Liver (tissue), 9 donors: ENCODE measurements around the gene EEF2K. TPM values are rescaled to one million over a fixed set of nuclear protein-coding genes. Genes with fewer than 3 reads are reported as not detected.

Experiments
- DNase-seq: peaks from one replicate; pipeline ENCODE4 v3.0.0-alpha.2; 2017; ENCODE audit warnings: low spot score
- H3K27ac ChIP-seq, 2 donors: one replicate each; pipeline ENCODE4 v1.7.0; 2013; ENCODE audit warnings: inconsistent platforms in 2 of 2, low read length in 2 of 2, control low read depth in 1 of 2, low read depth in 1 of 2, mild to moderate bottlenecking in 1 of 2
- H3K27me3 ChIP-seq, 4 donors: one replicate each; pipeline versions ENCODE4 v1.6.1 to v1.7.0; 2013; ENCODE audit warnings: low read length in 3 of 4, inconsistent platforms in 1 of 4, mild to moderate bottlenecking in 1 of 4, moderate library complexity in 1 of 4; ENCODE audit not compliant: control insufficient read depth in 4 of 4, insufficient read depth in 4 of 4
- H3K36me3 ChIP-seq, 4 donors: one replicate each; pipeline versions ENCODE4 v1.6.1 to v1.7.0; 2013; ENCODE audit warnings: low read length in 3 of 4, mild to moderate bottlenecking in 3 of 4, low read depth in 1 of 4, moderate library complexity in 1 of 4; ENCODE audit not compliant: control insufficient read depth in 4 of 4, insufficient read depth in 3 of 4
- H3K4me1 ChIP-seq, 4 donors: one replicate each; pipeline versions ENCODE4 v1.6.1 to v1.7.0; 2013; ENCODE audit warnings: low read length in 3 of 4, mild to moderate bottlenecking in 3 of 4, moderate library complexity in 1 of 4; ENCODE audit not compliant: control insufficient read depth in 4 of 4, insufficient read depth in 4 of 4
- H3K4me3 ChIP-seq, 3 donors: one replicate each; pipeline versions ENCODE4 v1.6.1 to v1.7.0; 2013; ENCODE audit warnings: low read length in 3 of 3, control low read depth in 1 of 3, low read depth in 1 of 3, mild to moderate bottlenecking in 1 of 3
- H3K9ac ChIP-seq, 2 donors: one replicate each; pipeline ENCODE4 v1.7.0; 2013; ENCODE audit warnings: low read length in 2 of 2, mild to moderate bottlenecking in 2 of 2, moderate library complexity in 2 of 2, control low read depth in 1 of 2, low read depth in 1 of 2
- H3K9me3 ChIP-seq, 4 donors: one replicate each; pipeline versions ENCODE4 v1.6.1 to v1.7.0; 2013; ENCODE audit warnings: low read length in 3 of 4; ENCODE audit not compliant: control insufficient read depth in 4 of 4
- ATF3 ChIP-seq: IDR thresholded peaks from 2 replicates; pipeline ENCODE4 v1.6.1; 2016; ENCODE audit warnings: antibody characterized with exemption
- CTCF ChIP-seq: fragments of 150-350 bp; IDR thresholded peaks from 2 replicates; pipeline ENCODE4 v1.5.1; 2017; ENCODE audit warnings: improper control_type of control experiment, low read depth, low read length; ENCODE audit not compliant: missing input control
- EGR1 ChIP-seq, 2 donors: IDR thresholded peaks; 2 replicates each; pipeline ENCODE4 v1.6.1; 2016 to 2018; ENCODE audit warnings: antibody characterized with exemption in 2 of 2, low read depth in 2 of 2
- FOXA1 ChIP-seq: IDR thresholded peaks from 2 replicates; pipeline ENCODE4 v1.6.1; 2016; ENCODE audit warnings: antibody characterized with exemption
- FOXA2 ChIP-seq: IDR thresholded peaks from 2 replicates; pipeline ENCODE4 v1.6.1; 2016; ENCODE audit warnings: antibody characterized with exemption
- GABPA ChIP-seq, 2 donors: IDR thresholded peaks in 1 of 2; conservative IDR thresholded peaks in 1 of 2; 2 replicates each; pipeline ENCODE4 v1.6.1; 2016; ENCODE audit warnings: antibody characterized with exemption in 2 of 2, mild to moderate bottlenecking in 1 of 2, moderate library complexity in 1 of 2
- HNF4A ChIP-seq, 2 donors: conservative IDR thresholded peaks; 2 replicates each; pipeline ENCODE4 v1.6.1; 2016; ENCODE audit warnings: antibody characterized with exemption in 2 of 2, mild to moderate bottlenecking in 2 of 2
- HNF4G ChIP-seq: IDR thresholded peaks from 2 replicates; pipeline ENCODE4 v1.6.1; 2016; ENCODE audit warnings: antibody characterized with exemption
- JUND ChIP-seq, 2 donors: IDR thresholded peaks; 2 replicates each; pipeline ENCODE4 v1.6.1; 2016; ENCODE audit warnings: antibody characterized with exemption in 2 of 2
- MAX ChIP-seq: IDR thresholded peaks from 2 replicates; pipeline ENCODE4 v1.6.1; 2016; ENCODE audit warnings: antibody characterized with exemption
- NR2F2 ChIP-seq: IDR thresholded peaks from 2 replicates; pipeline ENCODE4 v1.6.1; 2016; ENCODE audit warnings: antibody characterized with exemption
- RAD21 ChIP-seq, 2 donors: IDR thresholded peaks; 2 replicates each; pipeline ENCODE4 v1.6.1; 2016; ENCODE audit warnings: antibody characterized with exemption in 2 of 2, mild to moderate bottlenecking in 2 of 2
- REST ChIP-seq: IDR thresholded peaks from 2 replicates; pipeline ENCODE4 v1.6.1; 2016; ENCODE audit warnings: antibody characterized with exemption, mild to moderate bottlenecking
- RXRA ChIP-seq, 2 donors: IDR thresholded peaks; 2 replicates each; pipeline ENCODE4 v1.6.1; 2017 to 2018; ENCODE audit warnings: antibody characterized with exemption in 2 of 2, mild to moderate bottlenecking in 1 of 2
- SP1 ChIP-seq: IDR thresholded peaks from 2 replicates; pipeline ENCODE4 v1.6.1; 2018; ENCODE audit warnings: antibody characterized with exemption, mild to moderate bottlenecking
- TAF1 ChIP-seq: conservative IDR thresholded peaks from 2 replicates; pipeline ENCODE4 v1.6.1; 2016; ENCODE audit warnings: antibody characterized with exemption, mild to moderate bottlenecking
- YY1 ChIP-seq: IDR thresholded peaks from 2 replicates; pipeline ENCODE4 v1.6.1; 2016; ENCODE audit warnings: antibody characterized with exemption, mild to moderate bottlenecking
- ZBTB33 ChIP-seq: IDR thresholded peaks from 2 replicates; pipeline ENCODE4 v1.6.1; 2016; ENCODE audit warnings: antibody characterized with exemption
- WGBS: extraction: QIAGEN DNeasy Blood & Tissue Kit; methylation state at CpG from one replicate; pipeline ENCODE4 v1.1.7; 2013; 5-methylcytosine and 5-hydroxymethylcytosine counted together
- polyA plus RNA-seq, 2 donors: library from polyadenylated mRNA; stranded (reverse) in 1 of 2; unstranded in 1 of 2; fragments of 200-250 nt in 1 of 2; fragments of >200 nt in 1 of 2; fragmentation: Nextera tagmentation in 1 of 2; extraction: Ambion mirVana in 1 of 2; gene quantifications; one replicate each; pipeline versions ENCODE4 v1.2.1 to v1.2.3, GENCODE V29; 2013 to 2015
- total RNA-seq, 2 donors: library from RNA; depleted of rRNA; stranded (reverse); fragments of >200 nt; gene quantifications; one replicate each; pipeline ENCODE4 v1.2.3, GENCODE V29; 2014
- donor health status: healthy.
- donor health status: healthy.
- donor health status: healthy.
- donor health status: healthy.
- donor health status: healthy.

The EEF2K gene
- total and polyA plus RNA-seq, 4 donors: 3.2 to 14.3 (median 8.0) TPM

GRCh38 chr16:22188595-22189442 is 17.3 kb upstream of the EEF2K start (continued):
- TF ChIP-seq REST (no peak), TAF1 (no peak)

- Histone ChIP-seq H3K27ac (peak overlapping the region; percentile 97 to 99), H3K4me3 (peak overlapping the region; percentile 21 to 65 (median 50)), H3K9me3 (no peaks in the 10 kb centered on the region), H3K36me3 (no peaks in the 10 kb centered on the region), H3K9ac (peak overlapping the region; percentile 45 to 65), H3K4me1 (peaks cover 2 to 36% (median 27%) of the 10 kb centered on the region in 4 donors), H3K27me3 (no peaks in the 10 kb centered on the region)
- no peak for DNase-seq
- WGBS: 12% methylated on average over 18 of the region's 18 CpGs
- TF ChIP-seq ZBTB33 (no peak), HNF4G (no peak), CTCF (no peak), REST (no peak), YY1 (no peak), GABPA (IDR thresholded peaks at IDR 0.05 in 1 of 2, conservative IDR thresholded peaks at IDR 0.05 in 1 of 2) (no peak), SP1 (no peak), JUND (IDR thresholded peaks at IDR 0.05) (no peak), FOXA2 (no peak), FOXA1 (no peak), HNF4A (conservative IDR thresholded peaks at IDR 0.05) (no peak), RXRA (IDR thresholded peaks at IDR 0.05) (peak in 1 of 2 donors; percentile 23), NR2F2 (peak; percentile 62), ATF3 (no peak), RAD21 (IDR thresholded peaks at IDR 0.05) (no peak), MAX (peak; percentile 58), TAF1 (no peak), EGR1 (IDR thresholded peaks at IDR 0.05; ENCODE audit: low read depth in 2 of 2) (no peak)
Observed at GRCh38 chr16:22189473-22190080, 16.5 kb upstream of the EEF2K start.
